Psoas muscle (tissue), 8 donors: ENCODE data around the gene AUTS2. TPM values are rescaled to one million over a fixed set of nuclear protein-coding genes. Genes with fewer than 3 reads are reported as not detected.

Experiments
- ATAC-seq, 4 donors: fragments of 200-7000 bp; cut with Tn5 transposase; one replicate each; pipeline ENCODE4 v1.9.1; 2020; ENCODE audit warnings: moderate library complexity in 3 of 4, mild to moderate bottlenecking in 2 of 4
- DNase-seq, 2 donors: peaks; one replicate each; pipeline ENCODE4 v3.0.0-alpha.2; 2020
- H3K27ac ChIP-seq: fragments of 200-600 bp; one replicate; pipeline ENCODE4 v1.8.0; 2022
- H3K27me3 ChIP-seq, 3 donors: fragments of 200-600 bp in 1 of 3; one replicate each; pipeline versions ENCODE4 v1.6.1 to v1.8.0; 2013 to 2022; ENCODE audit warnings: low read length in 2 of 3, mild to moderate bottlenecking in 2 of 3, moderate library complexity in 1 of 3; ENCODE audit not compliant: insufficient read depth in 3 of 3
- H3K36me3 ChIP-seq, 2 donors: fragments of 200-600 bp in 1 of 2; one replicate each; pipeline versions ENCODE4 v1.6.1 to v1.8.0; 2013 to 2022; ENCODE audit warnings: low read depth in 1 of 2, mild to moderate bottlenecking in 1 of 2, moderate library complexity in 1 of 2; ENCODE audit not compliant: insufficient read depth in 1 of 2
- H3K4me1 ChIP-seq: fragments of 200-600 bp; one replicate; pipeline ENCODE4 v1.8.0; 2022
- H3K4me3 ChIP-seq: fragments of 200-600 bp; one replicate; pipeline ENCODE4 v1.8.0; 2022; ENCODE audit warnings: mild to moderate bottlenecking
- H3K9me3 ChIP-seq: fragments of 200-600 bp; one replicate; pipeline ENCODE4 v1.8.0; 2022
- WGBS, 3 donors: extraction: QIAGEN DNeasy Blood & Tissue Kit; methylation state at CpG; one replicate each; pipeline versions ENCODE4 v1.1.6 to v1.1.7; 2013; 5-methylcytosine and 5-hydroxymethylcytosine counted together
- intact Hi-C, 2 donors: fragments of 100-400 bp; cut with DNase I; formaldehyde crosslinking; loops; one replicate each; pipeline versions ENCODE4 v1.11.0 to v1.14.2; 2022
- polyA plus RNA-seq, 3 donors: library from polyadenylated mRNA; stranded (reverse); fragments of 200-250 nt; gene quantifications; one replicate each; pipeline ENCODE4 v1.2.3, GENCODE V29; 2013
- total RNA-seq, 4 donors: library from RNA; stranded (reverse); fragmentation: NEBNext Ultra II Directional in 2 of 4; extraction: Animal tissue kit (Norgen Biotek cat#: 25700) in 2 of 4; gene quantifications; one replicate each; pipeline versions ENCODE4 v1.2.1 to v1.2.4, GENCODE V29; 2021 to 2023
- TF ChIP-seq, protein P1 (sequence below): fragments of 200-600 bp; IDR thresholded peaks from one replicate; pipeline ENCODE4 v1.8.0; 2022; ENCODE audit warnings: antibody characterized with exemption
- donor health status: healthy with polysubstance abuse.
- donor health status: DM: no; HTN: no; CAD: no; lungs with moderate emphysema.
- donor health status: Bipolar disorder and iron deficiency.
- donor health status: healthy.
- donor health status: DM: yes; HTN: yes; CAD: no.
- donor health status: DM: no; HTN: no; CAD: no.
- donor health status: DM: no; HTN: no; CAD: no.
- donor health status: DM: yes; HTN: yes; CAD: no.

Gene AUTS2
- total and polyA plus RNA-seq, 7 donors, result 5.0 to 33.5 (median 14.3) TPM

DNA sequence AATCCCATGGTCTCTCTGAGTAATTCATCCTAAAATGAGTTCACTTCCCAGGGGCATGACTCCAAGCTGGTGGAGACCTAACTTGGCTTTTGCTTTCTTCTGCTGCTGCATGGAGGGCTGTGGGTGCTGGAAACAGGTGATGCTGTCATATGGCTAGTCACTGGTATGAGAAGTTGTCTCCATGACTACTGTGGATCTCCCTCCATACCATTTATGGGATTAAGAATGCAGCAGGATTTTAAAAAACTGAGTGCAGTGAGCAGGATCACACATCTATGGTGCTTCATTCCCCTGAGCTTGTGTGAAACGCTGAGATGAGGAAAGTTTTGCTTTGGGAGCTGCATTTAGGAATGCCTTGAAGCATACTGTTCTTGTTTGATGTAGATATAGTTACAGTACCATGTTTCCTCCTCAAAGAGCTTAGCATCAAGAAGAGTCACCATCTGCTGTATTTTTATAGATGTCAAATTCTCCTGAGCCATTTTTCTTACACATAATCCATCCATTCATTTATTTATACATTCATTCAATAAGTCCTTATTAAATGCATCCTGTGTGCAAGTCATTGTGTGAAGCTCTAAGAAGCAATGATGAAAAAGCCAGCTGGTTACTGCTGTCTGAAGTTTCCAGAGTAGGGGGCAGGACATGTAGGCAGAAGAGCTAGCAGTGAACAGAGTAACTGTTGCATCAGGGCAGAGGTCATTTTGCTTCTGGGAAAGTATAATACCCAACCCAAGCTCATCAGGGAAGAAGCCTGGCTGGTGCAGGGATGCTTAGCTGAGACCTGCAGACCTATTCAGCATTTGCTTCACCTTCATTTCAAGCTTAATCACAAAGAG is 534.8 kb downstream of the AUTS2 start:
- TF ChIP-seq, protein P1, sequence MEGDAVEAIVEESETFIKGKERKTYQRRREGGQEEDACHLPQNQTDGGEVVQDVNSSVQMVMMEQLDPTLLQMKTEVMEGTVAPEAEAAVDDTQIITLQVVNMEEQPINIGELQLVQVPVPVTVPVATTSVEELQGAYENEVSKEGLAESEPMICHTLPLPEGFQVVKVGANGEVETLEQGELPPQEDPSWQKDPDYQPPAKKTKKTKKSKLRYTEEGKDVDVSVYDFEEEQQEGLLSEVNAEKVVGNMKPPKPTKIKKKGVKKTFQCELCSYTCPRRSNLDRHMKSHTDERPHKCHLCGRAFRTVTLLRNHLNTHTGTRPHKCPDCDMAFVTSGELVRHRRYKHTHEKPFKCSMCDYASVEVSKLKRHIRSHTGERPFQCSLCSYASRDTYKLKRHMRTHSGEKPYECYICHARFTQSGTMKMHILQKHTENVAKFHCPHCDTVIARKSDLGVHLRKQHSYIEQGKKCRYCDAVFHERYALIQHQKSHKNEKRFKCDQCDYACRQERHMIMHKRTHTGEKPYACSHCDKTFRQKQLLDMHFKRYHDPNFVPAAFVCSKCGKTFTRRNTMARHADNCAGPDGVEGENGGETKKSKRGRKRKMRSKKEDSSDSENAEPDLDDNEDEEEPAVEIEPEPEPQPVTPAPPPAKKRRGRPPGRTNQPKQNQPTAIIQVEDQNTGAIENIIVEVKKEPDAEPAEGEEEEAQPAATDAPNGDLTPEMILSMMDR, result no peak
- no peak for DNase-seq
- no peak for ATAC-seq
- H3K36me3 ChIP-seq, result no peaks in the 10 kb centered on the region
- H3K4me1 ChIP-seq, result no peaks in the 10 kb centered on the region
- intact Hi-C loops, result no loop called here
- no peak overlapping the region for H3K27ac ChIP-seq
- WGBS, 3 donors, result 56 to 74% (median 67%) methylated on average over 1 of the region's 1 CpG
- no peaks in the 10 kb centered on the region for H3K27me3 ChIP-seq
- no peaks in the 10 kb centered on the region for H3K9me3 ChIP-seq
- no peak overlapping the region for H3K4me3 ChIP-seq

GRCh38 chr7:70134029-70134770 is 535.9 kb downstream of the AUTS2 start:
- intact Hi-C loops, result no loop called here
- DNase-seq, result no peak
- ATAC-seq, result peak in 1 of 4 donors; percentile 58
- TF ChIP-seq, protein P1, result no peak
- no peaks in the 10 kb centered on the region for H3K36me3 ChIP-seq
- 69 to 74% (median 69%) methylated on average over 8 of the region's 8 CpGs for WGBS, 3 donors
- no peaks in the 10 kb centered on the region for H3K9me3 ChIP-seq
- H3K27ac ChIP-seq, result no peak overlapping the region
- no peak overlapping the region for H3K4me3 ChIP-seq
- H3K27me3 ChIP-seq, result no peaks in the 10 kb centered on the region
- no peaks in the 10 kb centered on the region for H3K4me1 ChIP-seq

- TF ChIP-seq, protein P1, result no peak
- no peaks in the 10 kb centered on the region for H3K9me3 ChIP-seq
- no peak overlapping the region for H3K27ac ChIP-seq
- 94 to 98% (median 94%) methylated on average over 3 of the region's 3 CpGs for WGBS, 3 donors
- H3K36me3 ChIP-seq, result no peaks in the 10 kb centered on the region
- ATAC-seq (no peak), DNase-seq (no peak)
- H3K4me1 ChIP-seq, result no peaks in the 10 kb centered on the region
- no peaks in the 10 kb centered on the region for H3K27me3 ChIP-seq
- H3K4me3 ChIP-seq, result no peak overlapping the region
- intact Hi-C loops, result no loop called here
Measured at GRCh38 chr7:70135656-70136055, 537.4 kb downstream of the AUTS2 start.

GRCh38 chr7:70137126-70137525 is 538.9 kb downstream of the AUTS2 start:
- intact Hi-C loops, result no loop called here
- Histone ChIP-seq H3K27me3 (no peaks in the 10 kb centered on the region), H3K4me3 (no peak overlapping the region), H3K4me1 (no peaks in the 10 kb centered on the region), H3K9me3 (no peaks in the 10 kb centered on the region), H3K36me3 (no peaks in the 10 kb centered on the region), H3K27ac (no peak overlapping the region)
- 80 to 81% (median 80%) methylated on average over 4 of the region's 4 CpGs for WGBS, 3 donors
- no peak for DNase-seq
- no peak for ATAC-seq
- TF ChIP-seq, protein P1, result no peak
